Immature natural killer cell (primary cell): ENCODE results near the gene CST1. TPM values are rescaled to one million over a fixed set of nuclear protein-coding genes. Genes with fewer than 3 reads are reported as not detected.
"Not testable (repeated sequence)": the region's sequence is repeated elsewhere in the genome, so short reads cannot be mapped to it uniquely, and the experiment has no call there.

Experiments used
- DNase-seq, 3 donors: peaks; one replicate each; pipeline ENCODE4 v3.0.0; 2022; ENCODE audit warnings: mixed read lengths in 1 of 3
- H3K27ac Mint-ChIP-seq, 6 donors: one replicate each; pipeline ENCODE4 v1.8.0; 2020; ENCODE audit warnings: mixed read lengths in 6 of 6, mild to moderate bottlenecking in 5 of 6, inconsistent platforms in 4 of 6, moderate library complexity in 3 of 6
- H3K27me3 Mint-ChIP-seq, 3 donors: one replicate each; pipeline ENCODE4 v1.8.0; 2020 to 2021; ENCODE audit warnings: low read depth in 3 of 3, mild to moderate bottlenecking in 3 of 3, mixed read lengths in 3 of 3, moderate library complexity in 3 of 3, inconsistent platforms in 1 of 3
- H3K36me3 Mint-ChIP-seq, 3 donors: one replicate each; pipeline ENCODE4 v1.8.0; 2020; ENCODE audit warnings: mixed read lengths in 3 of 3, inconsistent platforms in 2 of 3, mild to moderate bottlenecking in 2 of 3
- H3K4me1 Mint-ChIP-seq, 2 donors: one replicate each; pipeline ENCODE4 v1.8.0; 2020; ENCODE audit warnings: inconsistent platforms in 2 of 2, mild to moderate bottlenecking in 2 of 2, mixed read lengths in 2 of 2, moderate library complexity in 1 of 2
- H3K4me3 Mint-ChIP-seq, 5 donors: one replicate each; pipeline ENCODE4 v1.8.0; 2020; ENCODE audit warnings: mild to moderate bottlenecking in 5 of 5, mixed read lengths in 5 of 5, inconsistent platforms in 3 of 5, moderate library complexity in 3 of 5
- H3K9me3 Mint-ChIP-seq, 6 donors: one replicate each; pipeline ENCODE4 v1.8.0; 2020; ENCODE audit warnings: mild to moderate bottlenecking in 6 of 6, mixed read lengths in 6 of 6, inconsistent platforms in 4 of 6, moderate library complexity in 3 of 6
- polyA plus RNA-seq, 3 donors: library from polyadenylated mRNA; unstranded; fragments of 300-500 nt; fragmentation: Illumina TruSeq; gene quantifications; one replicate each; pipeline ENCODE4 v1.2.3, GENCODE V29; 2021

Gene CST1
- polyA plus RNA-seq, 3 donors from 2014 or later = not detected

GRCh38 chr20:23770384-23770783 is 19.6 kb upstream of the CST1 start:
- no peaks in the 10 kb centered on the region for H3K4me1 Mint-ChIP-seq
- peaks cover 1 to 12% (median 6%) of the 10 kb centered on the region in 3 donors for H3K27me3 Mint-ChIP-seq
- H3K27ac Mint-ChIP-seq = no peak overlapping the region
- DNase-seq = no peak
- no peak overlapping the region for H3K4me3 Mint-ChIP-seq
- no peaks in the 10 kb centered on the region for H3K36me3 Mint-ChIP-seq
- H3K9me3 Mint-ChIP-seq = peaks cover 0 to 2% (median 0%) of the 10 kb centered on the region in 6 donors

DNA sequence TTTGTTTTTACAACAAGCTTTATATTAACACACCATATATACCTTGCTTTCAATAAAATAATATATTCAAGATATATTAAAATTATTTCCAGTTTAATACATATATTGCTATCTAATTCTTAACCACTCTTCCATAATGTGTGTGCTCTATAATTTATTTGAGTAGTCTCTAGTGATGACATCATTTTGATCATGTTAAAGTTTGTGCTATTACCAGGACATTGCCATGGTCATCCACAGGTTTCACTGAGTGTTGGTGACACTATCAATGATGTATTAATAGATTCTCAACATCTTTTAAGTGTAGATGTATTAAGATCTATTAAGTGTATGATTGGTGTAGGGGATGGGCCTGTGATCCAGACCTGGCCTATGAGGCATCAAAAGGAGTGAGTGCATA is 17.8 kb upstream of the CST1 start:
- not testable (repeated sequence) for H3K36me3 Mint-ChIP-seq, H3K9me3 Mint-ChIP-seq, H3K4me1 Mint-ChIP-seq, H3K27me3 Mint-ChIP-seq, H3K27ac Mint-ChIP-seq, H3K4me3 Mint-ChIP-seq, DNase-seq

DNA sequence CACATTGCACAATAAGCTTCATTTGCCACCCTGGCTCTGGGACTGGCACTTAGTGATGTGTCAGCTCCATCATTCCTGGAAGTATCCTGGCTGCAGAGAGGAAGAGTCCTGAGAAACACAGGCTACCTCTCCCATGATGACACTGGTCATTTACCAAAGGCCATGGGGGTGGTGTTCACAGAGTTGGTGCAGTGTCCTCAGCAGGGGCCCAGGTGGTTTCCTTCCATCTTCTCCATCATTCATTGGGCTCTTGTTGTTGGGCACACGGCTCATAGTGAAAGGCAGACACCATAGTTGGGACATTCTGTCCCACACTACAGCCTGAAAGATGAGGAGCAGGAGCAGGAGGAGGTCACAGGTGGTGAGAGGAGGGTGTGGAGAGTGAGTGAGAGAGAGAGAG is 15.8 kb upstream of the CST1 start:
- peaks cover 0 to 3% (median 0%) of the 10 kb centered on the region in 6 donors for H3K9me3 Mint-ChIP-seq
- peaks cover 0 to 5% (median 5%) of the 10 kb centered on the region in 3 donors for H3K27me3 Mint-ChIP-seq
- H3K36me3 Mint-ChIP-seq = no peaks in the 10 kb centered on the region
- H3K4me1 Mint-ChIP-seq = no peaks in the 10 kb centered on the region
- no peak for DNase-seq
- H3K27ac Mint-ChIP-seq = no peak overlapping the region
- H3K4me3 Mint-ChIP-seq = no peak overlapping the region

GRCh38 chr20:23765578-23765977 is 14.8 kb upstream of the CST1 start:
- peaks cover 0 to 5% (median 5%) of the 10 kb centered on the region in 3 donors for H3K27me3 Mint-ChIP-seq
- H3K4me3 Mint-ChIP-seq = no peak overlapping the region
- DNase-seq = no peak
- no peaks in the 10 kb centered on the region for H3K4me1 Mint-ChIP-seq
- H3K36me3 Mint-ChIP-seq = no peaks in the 10 kb centered on the region
- no peak overlapping the region for H3K27ac Mint-ChIP-seq
- peaks cover 0 to 3% (median 0%) of the 10 kb centered on the region in 6 donors for H3K9me3 Mint-ChIP-seq

- not testable (repeated sequence) for H3K9me3 Mint-ChIP-seq, DNase-seq, H3K4me3 Mint-ChIP-seq, H3K4me1 Mint-ChIP-seq, H3K36me3 Mint-ChIP-seq, H3K27ac Mint-ChIP-seq, H3K27me3 Mint-ChIP-seq
Measured at GRCh38 chr20:23764630-23765029, 13.9 kb upstream of the CST1 start.

DNA sequence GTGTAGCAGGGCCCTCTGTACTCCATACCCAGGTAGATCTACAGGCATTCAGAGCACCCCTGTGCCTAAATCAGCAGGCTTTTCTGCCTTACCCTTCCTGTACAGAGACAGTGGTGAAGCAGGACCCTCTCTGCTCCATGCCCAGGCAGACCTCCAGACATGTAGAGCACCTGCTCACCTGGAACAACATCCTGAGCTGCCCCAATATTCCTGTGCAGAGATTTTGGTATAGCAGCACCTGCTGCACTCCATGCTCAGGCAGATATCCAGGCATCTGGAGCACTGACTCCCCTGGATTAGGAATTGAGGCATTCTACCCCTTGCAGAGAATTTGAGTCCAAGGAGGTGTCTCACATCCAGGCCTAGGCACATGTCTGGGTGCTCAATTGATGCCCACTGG is 12.6 kb upstream of the CST1 start:
- Mint-ChIP-seq H3K9me3 (peaks cover 0 to 3% (median 0%) of the 10 kb centered on the region in 6 donors), H3K4me3 (no peak overlapping the region), H3K4me1 (no peaks in the 10 kb centered on the region), H3K36me3 (no peaks in the 10 kb centered on the region), H3K27ac (no peak overlapping the region), H3K27me3 (peaks cover 0 to 10% (median 5%) of the 10 kb centered on the region in 3 donors)
- no peak for DNase-seq

DNA sequence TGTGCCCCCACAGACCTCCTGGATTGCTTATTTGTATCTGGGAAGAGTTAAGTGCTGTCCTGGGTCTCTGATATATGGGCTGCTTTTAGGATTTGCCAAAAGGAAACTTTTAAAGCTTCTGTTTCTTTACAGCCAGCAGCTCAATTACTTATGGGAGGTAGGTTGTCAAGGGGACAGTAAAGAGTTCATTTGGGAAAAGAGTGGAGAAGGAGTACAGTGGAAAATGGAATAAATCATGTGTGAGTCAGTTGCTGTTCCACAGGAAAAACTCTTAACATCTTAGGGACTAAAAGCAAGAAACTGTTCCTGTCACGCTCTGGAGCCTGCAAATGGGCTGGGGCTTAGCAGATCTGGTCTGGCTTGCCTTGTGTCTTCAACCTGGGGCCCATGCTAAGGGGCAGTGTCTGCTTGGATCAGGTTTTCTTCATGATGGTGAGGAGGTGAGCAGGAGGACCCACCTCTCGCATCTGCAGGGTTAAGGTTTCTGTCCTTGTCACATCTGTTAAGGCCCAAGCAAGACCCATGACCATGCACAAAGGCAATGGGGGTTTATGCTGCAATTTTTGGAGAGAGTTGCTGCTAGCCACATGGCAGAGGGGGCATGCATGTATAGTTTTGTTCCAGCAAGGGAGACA is 8.7 kb upstream of the CST1 start:
- H3K36me3 Mint-ChIP-seq = no peaks in the 10 kb centered on the region
- H3K27me3 Mint-ChIP-seq = peaks cover 3 to 5% (median 3%) of the 10 kb centered on the region in 3 donors
- no peaks in the 10 kb centered on the region for H3K4me1 Mint-ChIP-seq
- no peak overlapping the region for H3K4me3 Mint-ChIP-seq
- H3K9me3 Mint-ChIP-seq = peaks cover 0 to 5% (median 0%) of the 10 kb centered on the region in 6 donors
- no peak overlapping the region for H3K27ac Mint-ChIP-seq
- DNase-seq = no peak

- H3K4me3 Mint-ChIP-seq, H3K27ac Mint-ChIP-seq, H3K4me1 Mint-ChIP-seq, H3K9me3 Mint-ChIP-seq, H3K27me3 Mint-ChIP-seq, H3K36me3 Mint-ChIP-seq, DNase-seq: not testable (repeated sequence)
Measured at GRCh38 chr20:23756792-23757191, 6.1 kb upstream of the CST1 start.

DNA sequence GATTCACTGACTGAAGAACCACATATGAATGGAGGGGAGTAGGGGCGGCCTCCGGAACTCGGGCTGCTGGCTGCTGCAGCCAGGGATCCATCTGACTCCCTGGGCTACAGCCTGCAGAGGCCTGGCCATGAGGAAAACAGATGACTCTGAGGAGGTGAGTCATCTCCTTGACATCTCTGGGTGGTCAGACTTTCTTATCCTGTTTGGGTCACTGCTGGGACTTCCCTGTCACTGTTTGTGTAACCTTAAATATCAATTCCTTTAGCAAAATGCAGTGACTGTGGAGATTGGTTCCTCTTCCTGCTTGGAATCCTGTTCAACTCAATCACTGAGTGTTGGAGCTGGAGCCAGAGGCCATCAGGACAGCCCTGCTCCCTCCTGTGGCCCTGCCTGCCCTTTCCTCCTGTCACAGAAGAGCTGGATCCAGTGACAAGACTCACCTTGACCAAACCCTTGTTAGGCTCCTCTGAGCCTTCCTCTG is 4.4 kb upstream of the CST1 start:
- not testable (repeated sequence) for H3K4me3 Mint-ChIP-seq, H3K27ac Mint-ChIP-seq, H3K9me3 Mint-ChIP-seq, H3K4me1 Mint-ChIP-seq, H3K36me3 Mint-ChIP-seq, DNase-seq
- peaks cover 3 to 10% (median 4%) of the 10 kb centered on the region in 3 donors for H3K27me3 Mint-ChIP-seq

DNA sequence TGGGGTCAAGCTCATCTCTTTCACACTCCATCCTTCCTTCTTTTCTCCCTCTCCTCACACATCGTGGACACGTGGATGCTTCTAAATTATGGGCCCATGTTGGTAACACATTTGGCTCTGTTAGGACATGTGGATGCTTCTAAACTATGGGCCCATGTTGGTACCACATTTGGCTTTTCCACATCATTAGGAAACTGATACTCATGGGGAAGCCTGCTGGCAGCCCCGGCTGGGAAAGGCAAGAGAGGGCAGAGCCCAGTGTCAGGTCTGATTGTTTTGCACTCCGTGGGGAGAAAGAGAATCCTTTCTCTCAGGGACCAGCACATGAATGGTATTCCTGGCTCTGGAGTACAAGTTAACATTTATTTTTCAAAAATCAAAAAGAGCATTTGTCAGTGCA is 4.0 kb upstream of the CST1 start:
- H3K36me3 Mint-ChIP-seq = no peaks in the 10 kb centered on the region
- H3K9me3 Mint-ChIP-seq = peaks cover 0 to 2% (median 0%) of the 10 kb centered on the region in 6 donors
- no peak overlapping the region for H3K4me3 Mint-ChIP-seq
- H3K27me3 Mint-ChIP-seq = peaks cover 3 to 10% (median 4%) of the 10 kb centered on the region in 3 donors
- no peaks in the 10 kb centered on the region for H3K4me1 Mint-ChIP-seq
- H3K27ac Mint-ChIP-seq = no peak overlapping the region
- DNase-seq = no peak

- H3K27me3 Mint-ChIP-seq = peaks cover 3 to 5% (median 4%) of the 10 kb centered on the region in 3 donors
- H3K27ac Mint-ChIP-seq = no peak overlapping the region
- no peak for DNase-seq
- no peak overlapping the region for H3K4me3 Mint-ChIP-seq
- no peaks in the 10 kb centered on the region for H3K4me1 Mint-ChIP-seq
- H3K36me3 Mint-ChIP-seq = no peaks in the 10 kb centered on the region
- H3K9me3 Mint-ChIP-seq = peaks cover 0 to 2% (median 0%) of the 10 kb centered on the region in 6 donors
Measured at GRCh38 chr20:23753589-23753988, 2.9 kb upstream of the CST1 start.

DNA sequence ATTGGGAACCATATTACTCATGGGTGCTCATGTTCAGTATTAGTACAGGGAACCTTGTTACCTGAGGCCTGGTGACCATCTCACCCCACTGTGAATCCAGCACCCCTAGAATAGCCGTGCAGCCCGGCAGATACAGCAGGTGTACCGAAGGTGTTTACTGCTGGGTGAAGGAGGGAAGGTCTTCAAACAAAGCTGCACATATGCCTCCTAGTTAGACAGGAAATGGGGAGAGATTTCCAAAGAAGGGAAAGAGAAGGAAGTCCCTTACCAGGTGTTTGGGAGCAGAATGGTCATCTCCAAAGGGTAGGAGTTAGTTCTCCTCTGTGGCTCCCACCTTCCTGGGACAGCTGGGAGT is 2.4 kb upstream of the CST1 start:
- H3K9me3 Mint-ChIP-seq = peaks cover 0 to 2% (median 0%) of the 10 kb centered on the region in 6 donors
- no peaks in the 10 kb centered on the region for H3K4me1 Mint-ChIP-seq
- H3K4me3 Mint-ChIP-seq = no peak overlapping the region
- H3K27me3 Mint-ChIP-seq = peaks cover 3 to 5% (median 4%) of the 10 kb centered on the region in 3 donors
- DNase-seq = no peak
- H3K27ac Mint-ChIP-seq = no peak overlapping the region
- H3K36me3 Mint-ChIP-seq = no peaks in the 10 kb centered on the region

- DNase-seq = no peak
- peaks cover 0 to 2% (median 0%) of the 10 kb centered on the region in 6 donors for H3K9me3 Mint-ChIP-seq
- no peaks in the 10 kb centered on the region for H3K36me3 Mint-ChIP-seq
- H3K27me3 Mint-ChIP-seq = peaks cover 3 to 5% (median 4%) of the 10 kb centered on the region in 3 donors
- no peak overlapping the region for H3K27ac Mint-ChIP-seq
- H3K4me1 Mint-ChIP-seq = no peaks in the 10 kb centered on the region
- no peak overlapping the region for H3K4me3 Mint-ChIP-seq
Measured at GRCh38 chr20:23752481-23753193, 1.9 kb upstream of the CST1 start.

DNA sequence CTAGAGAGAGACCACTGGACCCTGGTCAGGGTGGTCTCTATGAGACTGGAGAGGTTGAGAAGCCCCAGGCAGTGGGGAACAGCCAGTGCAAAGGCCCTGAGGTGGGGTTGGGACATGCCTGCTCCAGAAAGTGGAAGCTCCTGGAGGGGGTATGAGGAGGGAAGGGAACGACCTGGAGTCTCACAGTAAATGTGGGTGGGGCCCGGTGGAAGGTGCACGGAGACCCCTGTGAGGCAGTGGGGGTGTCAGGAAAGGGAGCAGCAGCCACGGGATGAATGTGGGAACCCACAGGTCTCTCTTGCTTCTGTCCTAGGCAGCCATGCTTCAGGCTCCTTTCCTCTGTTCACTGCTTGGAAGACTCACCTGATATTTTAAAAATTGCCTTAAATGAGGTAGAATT is 1.3 kb upstream of the CST1 start:
- Mint-ChIP-seq H3K27ac (no peak overlapping the region), H3K9me3 (peaks cover 0 to 2% (median 0%) of the 10 kb centered on the region in 6 donors), H3K4me3 (no peak overlapping the region), H3K27me3 (peaks cover 3 to 5% (median 4%) of the 10 kb centered on the region in 3 donors), H3K36me3 (no peaks in the 10 kb centered on the region), H3K4me1 (no peaks in the 10 kb centered on the region)
- DNase-seq = no peak
